Astrocyte (in vitro differentiated cells and primary cell): ENCODE results near the gene TUNAR. TPM values are rescaled to one million over a fixed set of nuclear protein-coding genes. Genes with fewer than 3 reads are reported as not detected.

Experiments
- DNase-seq: peaks from one replicate; pipeline ENCODE4 v3.0.0-alpha.2; 2010; ENCODE audit warnings: low read depth
- FAIRE-seq: peaks from 2 replicates; lab custom pipeline; 2011; peaks lifted over from hg19 to GRCh38; lab: Jason Lieb, UNC
- H2AFZ ChIP-seq: 2 replicates; pipeline ENCODE4 v1.6.0; 2012; ENCODE audit warnings: low read depth, low read length, inconsistent platforms
- H3K27ac ChIP-seq: 2 replicates; pipeline ENCODE4 v1.5.1; 2011; ENCODE audit warnings: low read depth, low read length, inconsistent platforms
- H3K27me3 ChIP-seq: 2 replicates; pipeline ENCODE4 v1.6.0; 2011; ENCODE audit warnings: low read length, inconsistent platforms; ENCODE audit not compliant: insufficient read depth
- H3K36me3 ChIP-seq: 2 replicates; pipeline ENCODE4 v1.5.1; 2011; ENCODE audit warnings: low read length, inconsistent platforms; ENCODE audit not compliant: insufficient read depth
- H3K4me1 ChIP-seq: 2 replicates; pipeline ENCODE4 v1.5.1; 2011; ENCODE audit warnings: low read length, inconsistent platforms; ENCODE audit not compliant: insufficient read depth
- H3K4me2 ChIP-seq: 2 replicates; pipeline ENCODE4 v1.6.0; 2012; ENCODE audit warnings: low read length, inconsistent platforms
- H3K4me3 ChIP-seq: 2 replicates; pipeline ENCODE4 v1.5.1; 2011; ENCODE audit warnings: low read depth, mild to moderate bottlenecking, low read length, inconsistent platforms; ENCODE audit not compliant: insufficient read depth
- H3K79me2 ChIP-seq: 2 replicates; pipeline ENCODE4 v1.6.0; 2012; ENCODE audit warnings: mild to moderate bottlenecking, low read length, inconsistent platforms; ENCODE audit not compliant: insufficient read depth
- H3K9ac ChIP-seq: 2 replicates; pipeline ENCODE4 v1.6.0; 2012; ENCODE audit warnings: mild to moderate bottlenecking, low read length, inconsistent platforms
- H3K9me3 ChIP-seq: 2 replicates; pipeline ENCODE4 v1.5.1; 2012; ENCODE audit warnings: low read depth, mild to moderate bottlenecking, low read length, inconsistent platforms; ENCODE audit not compliant: insufficient read depth
- H4K20me1 ChIP-seq: 2 replicates; pipeline ENCODE4 v1.6.0; 2012; ENCODE audit warnings: low read length, inconsistent platforms; ENCODE audit not compliant: insufficient read depth
- H3K27ac Mint-ChIP-seq: one replicate; pipeline ENCODE4 v1.8.0; 2021; ENCODE audit warnings: mild to moderate bottlenecking, mixed read lengths; ENCODE audit not compliant: unreplicated experiment
- H3K27me3 Mint-ChIP-seq: one replicate; pipeline ENCODE4 v1.8.0; 2021; ENCODE audit warnings: low read depth, mixed read lengths; ENCODE audit not compliant: unreplicated experiment
- H3K36me3 Mint-ChIP-seq: one replicate; pipeline ENCODE4 v1.8.0; 2021; ENCODE audit warnings: low read depth, mixed read lengths; ENCODE audit not compliant: unreplicated experiment
- H3K4me1 Mint-ChIP-seq: one replicate; pipeline ENCODE4 v1.8.0; 2021; ENCODE audit warnings: low read depth, mixed read lengths; ENCODE audit not compliant: unreplicated experiment
- H3K4me3 Mint-ChIP-seq: one replicate; pipeline ENCODE4 v1.8.0; 2021; ENCODE audit warnings: mild to moderate bottlenecking, moderate library complexity, mixed read lengths; ENCODE audit not compliant: unreplicated experiment
- H3K9me3 Mint-ChIP-seq: one replicate; pipeline ENCODE4 v1.8.0; 2021; ENCODE audit warnings: mild to moderate bottlenecking, mixed read lengths; ENCODE audit not compliant: unreplicated experiment
- EZH2 ChIP-seq: IDR thresholded peaks from 2 replicates; pipeline ENCODE4 v1.6.1; 2012; ENCODE audit warnings: mild to moderate bottlenecking, low read length, inconsistent platforms; ENCODE audit not compliant: insufficient read depth
- total RNA-seq: library from RNA; stranded (reverse); gene quantifications from 2 replicates; pipeline ENCODE4 v1.2.1, GENCODE V29; 2021
- TF ChIP-seq, protein P1 (sequence below): IDR thresholded peaks from 2 replicates; pipeline ENCODE4 v1.5.1; 2011; ENCODE audit warnings: low read depth, mild to moderate bottlenecking, inconsistent platforms, low read length, moderate library complexity; ENCODE audit not compliant: insufficient read depth

Gene TUNAR
- total RNA-seq, 1 donor from 2014 or later, result 1.0 TPM

GRCh38 chr14:95951359-95951758, 74.7 kb downstream of the TUNAR start:
- H3K27me3 ChIP-seq, result no peaks in the 10 kb centered on the region
- no peak for FAIRE-seq
- no peak overlapping the region for H3K4me3 Mint-ChIP-seq
- no peaks in the 10 kb centered on the region for H3K4me1 ChIP-seq
- no peak overlapping the region for H3K4me3 ChIP-seq
- TF ChIP-seq, protein P1, sequence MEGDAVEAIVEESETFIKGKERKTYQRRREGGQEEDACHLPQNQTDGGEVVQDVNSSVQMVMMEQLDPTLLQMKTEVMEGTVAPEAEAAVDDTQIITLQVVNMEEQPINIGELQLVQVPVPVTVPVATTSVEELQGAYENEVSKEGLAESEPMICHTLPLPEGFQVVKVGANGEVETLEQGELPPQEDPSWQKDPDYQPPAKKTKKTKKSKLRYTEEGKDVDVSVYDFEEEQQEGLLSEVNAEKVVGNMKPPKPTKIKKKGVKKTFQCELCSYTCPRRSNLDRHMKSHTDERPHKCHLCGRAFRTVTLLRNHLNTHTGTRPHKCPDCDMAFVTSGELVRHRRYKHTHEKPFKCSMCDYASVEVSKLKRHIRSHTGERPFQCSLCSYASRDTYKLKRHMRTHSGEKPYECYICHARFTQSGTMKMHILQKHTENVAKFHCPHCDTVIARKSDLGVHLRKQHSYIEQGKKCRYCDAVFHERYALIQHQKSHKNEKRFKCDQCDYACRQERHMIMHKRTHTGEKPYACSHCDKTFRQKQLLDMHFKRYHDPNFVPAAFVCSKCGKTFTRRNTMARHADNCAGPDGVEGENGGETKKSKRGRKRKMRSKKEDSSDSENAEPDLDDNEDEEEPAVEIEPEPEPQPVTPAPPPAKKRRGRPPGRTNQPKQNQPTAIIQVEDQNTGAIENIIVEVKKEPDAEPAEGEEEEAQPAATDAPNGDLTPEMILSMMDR, result no peak
- TF ChIP-seq EZH2, result no peak
- H3K27me3 Mint-ChIP-seq, result peaks cover 6% of the 10 kb centered on the region
- H3K4me1 Mint-ChIP-seq, result peaks cover 2% of the 10 kb centered on the region
- H2AFZ ChIP-seq, result no peak overlapping the region
- no peaks in the 10 kb centered on the region for H3K36me3 Mint-ChIP-seq
- no peak overlapping the region for H3K4me2 ChIP-seq
- H3K9me3 Mint-ChIP-seq, result peaks cover 4% of the 10 kb centered on the region
- no peaks in the 10 kb centered on the region for H3K36me3 ChIP-seq
- DNase-seq, result no peak
- no peak overlapping the region for H3K27ac Mint-ChIP-seq
- no peaks in the 10 kb centered on the region for H3K9me3 ChIP-seq
- H4K20me1 ChIP-seq, result no peaks in the 10 kb centered on the region
- H3K79me2 ChIP-seq, result no peaks in the 10 kb centered on the region
- no peak overlapping the region for H3K9ac ChIP-seq
- H3K27ac ChIP-seq, result no peak overlapping the region

- Mint-ChIP-seq H3K9me3 (peaks cover 4% of the 10 kb centered on the region), H3K4me1 (peaks cover 2% of the 10 kb centered on the region), H3K36me3 (no peaks in the 10 kb centered on the region), H3K27me3 (peaks cover 6% of the 10 kb centered on the region), H3K27ac (no peak overlapping the region), H3K4me3 (no peak overlapping the region)
- Histone ChIP-seq H3K79me2 (no peaks in the 10 kb centered on the region), H3K9ac (no peak overlapping the region), H2AFZ (no peak overlapping the region), H3K9me3 (no peaks in the 10 kb centered on the region), H3K4me3 (no peak overlapping the region), H3K4me2 (no peak overlapping the region), H3K27ac (no peak overlapping the region), H4K20me1 (no peaks in the 10 kb centered on the region), H3K27me3 (no peaks in the 10 kb centered on the region), H3K4me1 (no peaks in the 10 kb centered on the region), H3K36me3 (no peaks in the 10 kb centered on the region)
- TF ChIP-seq EZH2, result no peak
- TF ChIP-seq, protein P1, result no peak
- DNase-seq, result no peak
- FAIRE-seq, result no peak
Observed at GRCh38 chr14:95953111-95953724, 76.6 kb downstream of the TUNAR start.
